ENCODE data around the gene SGK1.
"Not testable (repeated sequence)": the region's sequence is repeated elsewhere in the genome, so short reads cannot be mapped to it uniquely, and the experiment has no call there.

The SGK1 gene

DNA sequence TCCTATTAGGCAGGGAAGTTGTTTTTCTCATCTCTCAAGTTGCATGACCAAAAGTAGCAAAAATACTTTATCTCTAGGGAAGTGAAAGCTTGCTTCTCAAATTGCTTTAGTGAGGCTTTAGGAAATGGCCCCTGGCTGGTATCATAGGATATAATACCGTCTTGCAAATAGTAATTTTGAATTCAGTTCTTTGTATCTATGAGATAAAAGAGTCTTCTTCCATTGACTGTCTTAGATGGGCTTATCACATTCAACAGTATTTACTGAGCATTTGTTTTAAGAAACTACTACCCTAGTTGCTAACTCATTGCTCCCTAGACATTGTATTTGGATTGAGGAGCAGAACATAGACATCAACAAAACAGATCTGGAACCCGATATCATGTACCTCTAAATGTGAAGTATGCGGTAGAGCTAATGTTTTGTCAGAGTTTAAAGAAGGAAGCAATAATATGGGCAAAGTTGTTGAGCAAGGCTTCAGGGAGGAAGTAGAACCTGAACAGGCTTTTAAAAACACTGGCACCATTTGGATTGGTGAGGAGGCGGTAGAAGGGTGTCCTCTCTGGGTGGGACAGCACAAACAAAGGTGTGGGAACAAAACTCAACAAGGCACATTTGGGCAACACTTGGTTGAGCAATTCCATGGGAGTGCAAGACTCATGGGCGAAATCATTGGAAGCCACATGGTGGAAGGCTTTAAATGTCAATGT, 101.5 kb downstream of the SGK1 start:
- DNase-seq, result no peak

DNA sequence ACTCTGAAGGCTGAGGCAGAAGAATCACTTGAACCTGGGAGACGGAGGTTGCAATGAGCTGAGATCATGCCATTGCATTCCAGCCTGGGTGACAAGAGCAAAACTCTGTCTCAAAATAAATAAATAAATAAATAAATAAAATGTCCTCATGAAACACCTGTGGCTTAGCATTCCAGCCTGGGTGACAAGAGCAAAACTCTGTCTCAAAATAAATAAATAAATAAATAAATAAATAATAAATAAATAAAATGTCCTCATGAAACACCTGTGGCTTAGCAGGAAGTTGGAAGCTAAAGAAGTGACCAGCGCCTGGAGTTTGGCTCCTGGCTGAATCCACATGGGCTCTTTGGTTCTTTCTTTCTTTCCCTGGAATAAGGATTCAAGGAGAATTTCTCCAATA, 104.5 kb downstream of the SGK1 start:
- not testable (repeated sequence) for DNase-seq

DNA sequence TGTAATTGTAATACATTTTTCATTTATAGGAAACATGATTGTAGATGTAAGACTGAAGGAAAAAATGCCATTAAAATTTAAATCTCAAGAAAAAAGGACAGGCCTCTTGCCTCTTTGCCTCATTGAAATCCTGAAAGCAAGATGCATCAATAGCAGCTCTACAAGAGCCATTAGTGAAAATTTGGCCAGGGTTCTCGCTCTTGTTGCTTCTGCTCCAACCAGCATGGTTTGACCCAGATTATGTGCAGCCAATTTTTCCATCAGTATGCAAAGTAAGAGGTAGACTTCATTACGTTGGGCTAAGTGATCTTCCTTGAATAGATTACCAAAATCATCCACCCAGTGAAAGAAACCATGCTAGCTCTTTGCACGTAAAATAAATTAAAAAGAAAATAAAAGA, 106.6 kb downstream of the SGK1 start:
- no peak for DNase-seq

DNA sequence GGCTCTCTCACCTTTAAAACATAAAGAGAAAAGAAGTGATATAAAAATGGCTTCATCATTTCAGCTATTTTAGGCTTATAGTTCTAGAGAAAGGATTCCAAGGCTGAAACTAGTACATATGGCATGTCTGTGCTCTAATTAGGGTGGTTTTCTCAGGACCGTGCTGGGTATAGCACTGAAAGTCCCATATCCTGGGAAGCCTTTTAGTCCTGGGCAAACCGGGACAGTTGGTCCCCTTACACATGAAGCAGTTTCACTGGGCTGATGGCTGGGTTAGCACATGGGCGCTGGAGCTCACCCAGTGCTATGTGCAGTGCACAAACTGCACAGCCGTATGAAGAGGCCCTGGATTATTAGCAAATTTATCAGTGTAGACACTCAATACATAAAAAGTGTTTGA, 110.5 kb downstream of the SGK1 start:
- no peak for DNase-seq

DNA sequence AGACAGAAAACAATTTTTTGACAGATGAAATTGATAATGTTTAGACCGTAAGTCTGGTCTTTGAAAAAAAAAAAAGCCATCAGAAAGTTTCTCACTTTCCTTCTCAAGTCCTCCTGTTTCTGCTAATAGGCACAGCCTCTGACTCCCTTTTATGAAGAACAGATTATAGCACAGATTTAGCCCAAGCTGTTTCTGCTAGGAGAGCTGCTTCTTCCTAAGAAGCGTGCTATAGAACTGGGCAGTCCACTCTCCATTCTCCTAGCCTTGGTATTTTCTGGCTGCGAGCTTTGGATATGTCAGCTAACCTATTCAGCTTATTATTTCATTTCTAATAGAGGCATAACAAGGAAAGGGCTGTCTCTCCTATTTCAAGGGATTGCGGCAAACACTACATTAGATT, 112.5 kb downstream of the SGK1 start:
- no peak for DNase-seq

DNA sequence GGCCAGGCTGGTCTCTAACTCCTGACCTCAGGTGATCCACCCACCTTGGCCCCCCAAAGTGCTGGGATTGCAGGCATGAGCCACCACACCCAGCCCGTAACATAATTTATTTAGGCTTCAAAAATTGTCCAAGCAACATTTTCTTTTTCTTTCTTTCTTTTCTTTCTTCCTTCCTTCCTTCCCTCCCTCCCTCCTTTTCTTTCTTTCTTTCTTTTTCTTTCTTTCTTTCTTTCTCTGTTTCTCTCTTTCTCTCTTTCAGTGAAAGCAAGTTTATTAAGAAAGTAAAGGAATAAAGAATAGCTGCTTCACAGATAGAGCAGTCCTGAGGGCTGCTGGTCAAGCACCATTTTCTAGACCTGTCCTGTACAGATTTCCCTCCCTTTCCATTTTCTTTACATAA, 113.2 kb downstream of the SGK1 start:
- DNase-seq, result not testable (repeated sequence)

DNA sequence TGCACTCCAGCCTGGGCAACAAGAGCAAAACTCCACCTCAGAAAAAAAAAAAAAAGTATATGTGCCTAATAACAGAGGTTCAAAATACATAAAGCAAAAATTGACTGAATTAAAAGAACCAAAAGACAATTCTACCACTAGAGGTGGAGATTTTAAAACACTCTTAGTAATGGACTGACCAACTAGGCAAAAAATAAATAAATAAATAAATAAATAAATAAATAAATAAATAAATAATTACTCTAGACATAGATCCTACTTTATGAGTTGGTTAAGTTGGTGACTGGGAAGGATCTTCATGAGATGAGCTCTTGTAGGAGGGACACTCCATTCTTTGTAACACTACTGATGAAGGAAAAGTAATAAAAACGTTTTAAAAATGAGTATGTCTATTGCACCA, 113.9 kb downstream of the SGK1 start:
- no peak for DNase-seq

DNA sequence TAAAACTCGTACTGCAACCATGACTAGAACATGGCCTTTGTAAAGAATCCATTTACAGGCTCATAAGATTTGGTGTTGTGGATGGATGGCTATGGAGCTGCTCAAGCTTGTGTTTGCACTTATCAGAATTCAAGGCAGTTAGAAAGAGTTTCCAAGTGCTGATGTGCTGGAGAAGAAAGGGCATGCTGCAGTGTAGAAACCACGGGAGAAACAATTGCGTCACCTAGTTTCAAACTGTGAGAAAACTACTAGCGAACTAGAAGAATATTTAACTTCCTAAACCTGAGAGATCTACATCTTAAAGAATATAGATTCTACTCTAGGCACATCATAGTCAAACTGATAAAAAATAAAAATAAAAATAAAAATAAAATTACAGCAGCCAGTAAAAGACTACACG, 116.2 kb downstream of the SGK1 start:
- no peak for DNase-seq

DNA sequence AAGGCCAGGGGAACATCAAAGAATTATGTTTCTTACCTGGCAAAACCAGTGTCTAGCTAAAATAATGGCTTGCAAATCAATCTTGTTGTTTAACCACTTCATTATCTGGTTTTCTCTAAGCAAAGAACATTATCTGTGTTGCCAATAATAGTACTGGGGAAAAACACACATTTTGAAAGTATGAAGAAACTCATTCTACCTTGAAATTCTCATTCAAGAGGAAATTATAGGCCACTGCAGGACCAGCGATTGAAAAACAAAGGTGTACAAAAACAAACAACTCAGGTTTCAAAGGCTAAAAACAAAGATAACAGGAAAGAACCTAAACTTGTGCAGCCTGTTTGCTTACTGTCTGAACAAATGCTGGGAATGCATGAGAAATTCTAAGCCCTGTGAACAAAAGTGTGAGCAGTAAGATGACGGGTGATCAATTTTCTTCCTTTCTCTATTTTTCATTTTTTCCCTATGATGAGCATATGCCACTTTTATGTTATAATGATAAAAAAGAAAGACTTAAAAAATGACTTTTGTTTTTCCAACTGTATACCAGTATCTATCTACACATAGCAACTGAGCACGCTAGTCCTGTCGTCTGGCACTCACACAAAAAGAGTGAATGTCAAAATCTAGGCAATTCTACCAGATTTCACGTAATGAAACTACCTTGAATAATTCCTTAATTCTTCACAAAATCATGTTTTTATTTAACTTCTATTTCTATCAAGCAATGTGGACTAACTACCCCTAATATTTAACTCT, 117.9 kb downstream of the SGK1 start:
- DNase-seq, result no peak

DNA sequence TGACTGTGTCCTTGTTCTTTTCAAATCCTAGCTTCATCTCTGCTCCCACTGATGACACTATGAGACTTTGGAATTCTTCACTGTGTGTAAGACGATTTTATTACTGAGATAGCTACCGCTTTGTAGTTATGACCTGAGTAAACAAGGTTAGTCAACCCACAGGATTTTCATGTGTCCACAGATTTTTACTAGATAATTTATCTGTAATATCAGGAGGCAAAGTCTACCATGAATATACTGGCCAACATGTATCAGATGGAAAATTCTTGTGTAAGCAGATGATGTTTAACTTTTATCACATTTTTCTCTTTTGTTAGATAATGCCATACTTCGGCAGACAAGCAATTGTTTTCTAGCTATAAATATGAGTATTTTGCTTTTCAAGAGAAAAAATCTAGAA, 119.8 kb downstream of the SGK1 start:
- no peak for DNase-seq

DNA sequence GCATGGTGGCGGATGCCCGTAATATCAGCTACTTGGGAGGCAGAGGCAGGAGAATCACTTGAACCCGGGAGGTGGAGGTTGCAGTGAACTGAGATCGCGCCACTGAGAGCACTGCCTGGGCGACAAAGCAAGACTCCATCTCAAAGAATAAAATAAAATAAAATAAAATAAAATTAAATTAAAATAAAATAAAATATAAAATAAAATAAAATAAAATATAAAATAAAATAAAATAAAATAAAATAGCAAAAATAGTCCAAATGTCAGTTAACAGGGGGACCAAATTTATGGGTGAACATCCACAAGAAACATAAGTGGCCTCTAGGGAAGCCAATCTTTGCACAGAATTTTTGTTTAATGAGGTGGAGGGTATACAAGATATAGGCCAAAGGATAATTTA, 120.2 kb downstream of the SGK1 start:
- not testable (repeated sequence) for DNase-seq

DNA sequence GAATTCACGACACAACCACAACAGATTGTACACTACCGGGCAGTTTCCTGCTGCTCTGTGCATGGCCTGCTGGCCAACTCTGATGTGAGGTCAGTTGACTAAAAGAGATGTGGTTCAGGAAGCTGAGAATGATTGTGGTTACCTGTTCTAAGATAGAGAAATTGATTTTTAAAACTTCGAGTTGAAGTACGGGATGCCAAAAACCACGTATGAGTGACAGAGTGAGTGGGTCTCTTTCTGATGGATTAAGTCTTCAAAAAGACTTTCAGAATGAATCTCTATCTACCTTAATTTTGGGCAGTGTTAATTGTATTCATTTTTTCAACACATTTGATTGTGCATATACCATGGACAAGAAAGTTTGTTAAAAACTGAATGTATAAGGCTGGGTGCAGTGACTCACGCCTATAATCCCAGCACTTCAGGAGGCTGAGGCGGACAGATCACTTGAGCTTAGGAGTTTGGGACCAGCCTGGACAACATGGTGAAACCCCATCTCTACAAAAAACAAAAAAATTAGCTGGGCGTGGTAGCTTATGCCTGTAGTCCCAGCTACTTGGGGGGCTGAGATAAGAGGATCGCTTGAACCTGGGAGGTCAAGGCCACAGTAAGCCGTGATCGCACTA, 121.2 kb downstream of the SGK1 start:
- DNase-seq, result no peak

DNA sequence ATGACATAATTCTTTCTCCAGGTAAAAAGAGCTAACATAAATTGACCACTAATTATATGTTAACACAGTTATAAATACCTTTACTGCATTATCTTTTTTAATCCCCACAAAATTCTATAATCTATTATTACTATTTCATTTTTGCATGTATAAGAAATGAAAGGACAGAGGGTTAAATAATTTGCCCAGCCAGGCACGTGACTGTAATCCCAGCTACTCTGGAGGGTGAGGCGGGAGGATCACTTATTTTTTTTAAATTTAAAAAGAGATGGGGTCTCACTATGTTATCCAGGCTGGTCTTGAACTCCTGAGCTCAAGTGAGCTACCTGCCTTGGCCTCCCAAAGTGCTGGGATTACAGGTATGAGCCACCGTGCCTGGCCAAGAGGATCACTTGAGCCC, 121.9 kb downstream of the SGK1 start:
- no peak for DNase-seq

DNA sequence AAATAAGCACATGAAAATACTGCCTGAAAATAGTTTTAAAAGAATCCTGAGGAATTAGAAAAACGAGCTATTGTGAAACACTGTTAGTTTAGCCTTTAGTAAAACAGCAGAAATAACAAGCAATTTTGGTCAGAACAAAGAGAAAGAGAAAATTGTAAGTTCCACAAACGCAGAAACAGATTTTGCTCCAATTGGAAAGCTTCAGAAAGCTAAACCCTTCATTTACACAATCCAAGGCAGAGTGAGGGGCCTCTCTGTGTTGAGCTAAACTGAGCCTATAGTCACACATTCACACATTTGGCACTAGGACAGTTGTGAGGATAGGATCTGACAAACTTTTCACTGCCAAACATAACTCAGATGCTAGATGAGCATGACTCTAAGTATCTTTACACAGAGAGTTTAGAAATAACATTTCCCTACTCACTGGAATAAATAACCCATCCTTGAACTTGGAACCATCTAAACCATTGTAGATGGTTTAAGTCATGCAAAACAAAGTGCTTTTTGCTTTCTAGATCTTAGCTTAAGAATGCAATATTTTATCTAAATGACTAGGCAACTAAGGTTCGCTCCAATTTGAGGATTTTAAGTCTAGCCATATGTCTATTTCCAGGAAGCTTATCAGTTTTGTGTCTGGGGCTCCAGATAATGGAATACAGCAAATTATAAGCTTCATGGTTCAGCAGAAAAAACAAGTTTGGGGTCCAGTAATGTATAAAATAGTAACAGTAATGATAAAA, 122.6 kb downstream of the SGK1 start:
- no peak for DNase-seq

DNA sequence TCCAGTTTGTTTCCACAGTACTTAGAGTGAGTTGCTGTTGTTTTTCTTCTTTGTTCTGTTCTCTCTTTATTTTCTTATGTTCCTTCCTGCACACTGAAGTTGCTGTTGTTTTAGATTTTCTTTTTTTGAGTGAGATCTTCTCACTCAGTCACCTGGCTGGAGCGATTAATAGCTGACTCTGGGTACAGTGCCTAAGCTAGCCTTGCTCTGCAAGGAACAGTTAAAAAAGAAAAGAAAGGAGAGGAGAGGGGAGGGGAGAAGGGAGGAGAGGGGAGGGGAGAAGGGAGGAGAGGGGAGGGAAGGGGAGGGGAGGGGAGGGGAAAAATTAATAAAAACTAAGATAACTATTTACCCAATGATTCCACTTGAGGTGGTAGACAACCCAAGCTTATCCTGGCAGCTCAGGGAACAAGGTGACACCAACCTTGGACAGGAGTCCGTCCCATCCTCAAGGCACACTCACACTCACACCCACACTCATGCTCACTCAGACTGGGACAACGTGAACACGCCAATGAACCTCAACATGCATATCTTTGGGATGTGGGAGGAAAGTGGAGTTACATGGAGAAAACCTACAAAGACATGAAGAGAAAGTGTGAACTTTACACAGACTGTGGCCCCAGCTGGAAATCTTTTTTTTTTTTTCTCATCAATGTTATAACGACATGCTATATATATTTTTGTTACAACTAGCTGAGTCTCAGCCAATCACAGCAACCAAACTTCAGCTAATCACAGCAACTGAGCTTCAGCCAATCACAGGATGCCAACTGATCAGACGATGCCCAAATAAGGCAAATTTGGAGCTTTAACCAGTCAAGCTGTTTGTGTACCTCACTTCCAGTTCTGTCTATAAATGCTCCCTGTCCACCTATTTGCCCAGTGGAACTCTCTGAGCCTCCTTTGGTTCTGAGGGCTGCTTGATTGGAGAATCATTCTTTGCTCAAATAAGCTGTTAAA, 124.1 kb downstream of the SGK1 start:
- no peak for DNase-seq

DNA sequence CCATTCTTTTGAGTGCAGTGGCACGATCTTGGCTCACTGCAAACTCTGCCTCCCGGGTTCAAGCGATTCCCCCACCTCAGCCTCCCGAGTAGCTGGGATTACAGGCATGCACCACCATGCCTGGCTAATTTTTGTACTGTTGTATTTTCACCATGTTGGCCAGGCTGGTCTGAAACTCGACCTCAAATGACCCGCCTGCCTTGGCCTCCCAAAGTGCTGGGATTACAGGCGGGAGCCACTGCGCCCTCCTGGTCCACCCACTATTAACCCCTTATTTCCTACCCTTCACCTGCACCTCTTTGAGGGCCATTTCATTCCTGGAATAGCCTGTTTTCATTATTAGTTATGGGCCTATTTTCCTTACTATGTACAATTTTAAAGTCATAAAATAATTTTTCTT, 125.3 kb downstream of the SGK1 start:
- not testable (repeated sequence) for DNase-seq

DNA sequence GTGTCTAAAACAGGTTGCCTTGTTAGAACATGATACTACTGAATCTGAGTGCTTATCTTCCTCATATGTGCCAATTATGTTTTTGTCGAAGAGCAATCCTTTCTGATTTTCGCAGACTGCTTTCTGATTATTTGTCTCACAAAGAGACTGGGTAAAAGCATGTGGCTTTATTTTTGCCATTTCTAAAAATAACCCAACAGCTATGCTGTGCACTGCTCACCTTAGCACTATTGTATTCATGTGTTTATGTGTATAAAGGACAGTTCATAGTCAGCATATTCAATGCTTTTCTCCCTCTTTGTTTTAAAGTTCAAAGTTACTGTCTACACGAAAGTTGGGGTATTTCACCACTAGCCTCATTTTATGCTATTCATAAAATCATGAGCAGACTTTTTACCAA, 127.0 kb downstream of the SGK1 start:
- no peak for DNase-seq

DNA sequence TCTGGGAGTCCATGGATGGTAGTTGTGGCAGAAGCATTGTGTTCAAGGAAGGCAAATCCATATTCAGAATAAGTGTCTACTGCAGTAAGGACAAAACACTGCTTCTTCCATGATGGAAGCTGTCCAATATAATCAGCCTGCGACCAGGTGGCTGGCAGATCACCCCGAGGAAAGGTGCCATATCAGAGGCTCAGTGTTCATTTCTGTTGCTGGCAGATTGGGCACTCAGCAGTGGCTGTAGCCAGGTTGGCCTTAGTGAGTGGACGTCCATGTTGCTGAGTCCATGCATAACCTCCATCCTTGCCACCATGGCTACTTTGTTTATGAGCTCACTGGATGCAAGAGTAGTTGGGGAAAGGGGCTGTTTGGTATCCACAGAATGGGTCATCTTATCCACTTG, 130.2 kb downstream of the SGK1 start:
- no peak for DNase-seq

DNA sequence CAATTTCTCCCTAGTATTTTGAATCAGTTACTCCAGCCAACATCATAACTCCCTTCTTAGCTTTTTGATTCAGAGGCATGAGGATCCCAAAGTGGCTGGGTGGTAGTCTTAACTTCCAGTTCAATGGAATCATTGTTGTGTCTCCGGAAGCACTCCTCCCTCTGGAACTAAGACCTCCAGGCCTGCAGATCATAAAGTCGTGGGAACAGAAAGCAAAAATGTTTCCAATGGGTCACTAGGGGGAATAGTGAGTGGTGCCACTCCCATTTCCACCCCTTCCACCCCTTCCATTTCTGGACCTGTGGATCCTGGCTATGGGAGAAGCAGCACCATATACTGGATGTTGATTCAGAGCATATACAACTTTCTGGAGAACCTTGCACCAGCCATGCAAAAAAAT, 130.8 kb downstream of the SGK1 start:
- no peak for DNase-seq

DNA sequence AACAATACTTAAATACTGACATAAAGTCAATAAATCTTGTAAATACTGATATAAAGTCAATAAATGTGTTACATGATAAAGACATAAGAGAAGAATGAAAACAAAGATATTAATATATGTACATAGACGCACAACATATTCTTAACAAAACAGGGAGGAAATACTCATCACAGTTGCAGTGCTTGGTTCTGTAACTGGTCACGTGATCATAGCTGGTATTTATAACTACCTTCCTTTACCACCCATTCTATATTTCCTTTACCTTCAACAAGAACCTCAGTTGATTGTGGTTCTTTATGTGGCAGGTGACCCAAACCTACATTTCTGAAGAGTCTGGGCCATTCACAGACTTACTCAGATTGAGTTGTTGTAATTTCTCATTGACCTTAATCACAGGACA, 131.6 kb downstream of the SGK1 start:
- no peak for DNase-seq

DNA sequence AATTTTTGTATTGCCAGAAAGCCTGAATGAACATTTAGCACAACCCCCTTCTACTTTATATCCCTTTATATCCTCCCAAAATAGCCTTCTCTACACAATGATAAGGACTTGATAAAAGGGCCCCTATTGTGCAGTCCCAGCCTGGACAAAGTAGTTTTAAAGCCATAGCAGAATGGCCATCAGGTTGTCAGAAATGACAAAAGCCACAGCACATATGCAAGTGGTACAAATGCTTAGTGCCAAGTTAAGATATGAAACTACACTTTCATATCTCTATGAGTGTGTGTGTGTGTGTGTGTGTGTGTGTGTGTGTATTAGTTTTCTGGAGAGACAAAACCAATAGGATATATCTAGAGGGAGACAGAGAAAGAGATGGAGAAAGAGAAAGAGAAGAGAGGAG, 132.6 kb downstream of the SGK1 start:
- DNase-seq, result no peak

DNA sequence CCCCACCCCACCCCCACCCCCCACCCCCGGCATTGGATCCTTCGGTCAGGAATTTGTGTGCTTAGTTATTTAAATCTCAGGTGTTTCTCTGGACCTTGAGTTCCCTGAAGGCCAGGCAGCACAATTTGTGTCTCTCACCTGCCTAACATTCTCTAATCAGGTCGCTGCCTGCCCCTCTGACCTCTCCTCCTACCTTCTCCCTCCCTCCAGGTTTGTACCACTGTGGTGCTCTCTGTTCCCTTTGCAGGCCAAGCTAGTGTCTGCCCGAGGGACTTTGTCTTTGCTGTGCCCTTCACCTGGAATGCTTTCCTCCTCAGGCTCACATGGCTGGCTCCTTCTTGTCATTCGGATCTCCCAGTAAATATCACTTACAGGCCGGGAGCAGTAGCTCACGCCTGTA, 134.1 kb downstream of the SGK1 start:
- DNase-seq, result no peak

Data from activated CD4-positive, alpha-beta T cell treated with anti-CD3 and anti-CD28 coated beads for 4 hours (primary cell).